Measurements from ENCODE around the gene TMEM132A. TPM values are rescaled to one million over a fixed set of nuclear protein-coding genes. Genes with fewer than 3 reads are reported as not detected.

TMEM132A gene
- total and polyA plus RNA-seq, 4 donors, result 0.60 to 1.6 (median 1.1) TPM

GRCh38 chr11:60952742-60953170, 28.5 kb downstream of the TMEM132A start (continued):
- no peak for TF ChIP-seq EGR1 (IDR thresholded peaks at IDR 0.05; ENCODE audit: low read depth in 2 of 2)
- no peak for TF ChIP-seq MAX (IDR thresholded peaks at IDR 0.05)

GRCh38 chr11:60953781-60954180, 29.5 kb downstream of the TMEM132A start:
- DNase-seq (ENCODE audit: low spot score), result no peak
- Histone ChIP-seq H3K9me3 (ENCODE audit: control insufficient read depth in 4 of 4, low read length in 3 of 4) (no peaks in the 10 kb centered on the region), H3K4me1 (ENCODE audit: control insufficient read depth in 4 of 4, insufficient read depth in 4 of 4, low read length in 3 of 4) (peaks cover 5 to 23% (median 14%) of the 10 kb centered on the region in 4 donors), H3K36me3 (ENCODE audit: control insufficient read depth in 4 of 4, insufficient read depth in 3 of 4, low read depth in 1 of 4, low read length in 3 of 4) (no peaks in the 10 kb centered on the region), H3K4me3 (ENCODE audit: low read depth in 1 of 3, low read length in 3 of 3) (no peak overlapping the region), H3K27ac (ENCODE audit: low read depth in 1 of 2, low read length in 2 of 2) (no peak overlapping the region), H3K27me3 (ENCODE audit: control insufficient read depth in 4 of 4, insufficient read depth in 4 of 4, low read length in 3 of 4) (no peaks in the 10 kb centered on the region), H3K9ac (ENCODE audit: low read depth in 1 of 2, low read length in 2 of 2) (no peak overlapping the region)
- TF ChIP-seq MAX (IDR thresholded peaks at IDR 0.05) (no peak), ZBTB33 (IDR thresholded peaks at IDR 0.05) (no peak), REST (IDR thresholded peaks at IDR 0.05) (no peak), GABPA (IDR thresholded peaks at IDR 0.05 in 1 of 2, conservative IDR thresholded peaks at IDR 0.05 in 1 of 2) (no peak), NR2F2 (IDR thresholded peaks at IDR 0.05) (no peak), RAD21 (IDR thresholded peaks at IDR 0.05) (no peak), EGR1 (IDR thresholded peaks at IDR 0.05; ENCODE audit: low read depth in 2 of 2) (no peak), JUND (IDR thresholded peaks at IDR 0.05) (no peak), RXRA (IDR thresholded peaks at IDR 0.05) (no peak), HNF4G (IDR thresholded peaks at IDR 0.05) (no peak), CTCF (IDR thresholded peaks at IDR 0.05; ENCODE audit: low read depth, low read length, missing input control) (no peak), ATF3 (IDR thresholded peaks at IDR 0.05) (no peak), SP1 (IDR thresholded peaks at IDR 0.05) (no peak), YY1 (IDR thresholded peaks at IDR 0.05) (no peak), TAF1 (conservative IDR thresholded peaks at IDR 0.05) (no peak), FOXA1 (IDR thresholded peaks at IDR 0.05) (no peak), FOXA2 (IDR thresholded peaks at IDR 0.05) (no peak), HNF4A (conservative IDR thresholded peaks at IDR 0.05) (no peak)
- WGBS, result 72% methylated on average over 6 of the region's 6 CpGs
